Stimulated activated CD8-positive, alpha-beta memory T cell treated with anti-CD3 and anti-CD28 coated beads, Interleukin-12 subunit alpha, Interleukin-12 subunit beta, amount 100 ng/mL, for 24 hours (primary cell): ENCODE results near the gene CNTNAP5.

ENCODE experiments used
- DNase-seq: peaks from one replicate; pipeline ENCODE4 v3.0.0-alpha.2; 2020; ENCODE audit errors: extremely low read depth

The CNTNAP5 gene

DNA sequence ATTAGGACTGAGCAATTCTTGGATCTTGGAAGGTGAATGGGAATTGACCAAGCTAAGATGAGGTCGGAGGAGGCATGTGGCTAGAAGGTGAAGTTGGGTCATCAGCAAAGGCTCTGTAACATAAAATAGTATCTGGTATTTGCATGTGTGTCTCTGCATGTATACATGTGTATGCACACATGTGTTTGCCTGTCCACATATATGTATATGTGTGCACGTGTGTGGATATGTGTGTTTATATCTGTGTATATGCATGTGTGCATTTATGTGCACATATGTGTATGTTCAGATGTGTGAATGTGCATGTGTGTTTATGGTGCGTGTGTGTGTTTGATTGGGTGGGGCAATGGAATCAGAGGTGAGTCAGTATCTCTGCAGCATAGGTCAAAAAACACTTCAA lies 664.3 kb downstream of the CNTNAP5 start:
- no peak for DNase-seq

DNA sequence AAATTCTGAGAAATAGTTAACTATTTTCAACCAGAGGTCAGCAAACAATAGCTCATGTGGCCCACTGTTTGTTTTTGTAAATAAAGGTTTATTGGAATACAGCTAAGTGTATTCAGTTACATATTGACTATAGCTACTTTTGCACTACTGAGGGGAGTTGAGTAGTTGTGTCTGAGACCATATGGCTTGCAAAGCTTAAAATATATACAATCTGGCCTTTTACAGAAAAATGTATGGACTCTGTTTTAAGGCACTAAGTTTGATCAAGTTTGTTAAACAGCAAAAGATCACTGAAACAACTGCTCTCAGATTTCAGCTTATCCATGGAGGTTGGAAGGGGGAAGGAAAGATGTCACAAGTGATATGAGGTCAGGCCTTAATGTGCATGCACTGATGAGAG lies 667.1 kb downstream of the CNTNAP5 start:
- no peak for DNase-seq

DNA sequence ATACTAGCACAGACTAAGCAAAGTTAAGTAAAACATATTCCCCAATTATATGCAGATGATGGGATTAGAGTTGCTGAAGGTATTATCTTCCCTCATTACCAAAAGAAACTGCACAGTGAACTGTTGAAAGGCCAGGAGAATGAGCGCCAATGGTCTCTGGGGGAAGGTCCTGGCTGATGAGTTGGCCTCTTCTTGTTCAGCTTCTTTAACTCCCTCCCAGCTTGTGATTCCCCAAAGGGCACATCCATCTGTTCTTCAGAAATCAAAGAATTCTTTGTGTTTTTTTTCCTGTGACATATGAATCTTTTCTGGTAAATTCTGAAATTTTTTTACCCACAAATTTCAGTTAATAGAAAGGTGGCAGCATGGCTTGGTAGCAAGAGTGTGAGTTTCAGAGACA lies 667.6 kb downstream of the CNTNAP5 start:
- no peak for DNase-seq

DNA sequence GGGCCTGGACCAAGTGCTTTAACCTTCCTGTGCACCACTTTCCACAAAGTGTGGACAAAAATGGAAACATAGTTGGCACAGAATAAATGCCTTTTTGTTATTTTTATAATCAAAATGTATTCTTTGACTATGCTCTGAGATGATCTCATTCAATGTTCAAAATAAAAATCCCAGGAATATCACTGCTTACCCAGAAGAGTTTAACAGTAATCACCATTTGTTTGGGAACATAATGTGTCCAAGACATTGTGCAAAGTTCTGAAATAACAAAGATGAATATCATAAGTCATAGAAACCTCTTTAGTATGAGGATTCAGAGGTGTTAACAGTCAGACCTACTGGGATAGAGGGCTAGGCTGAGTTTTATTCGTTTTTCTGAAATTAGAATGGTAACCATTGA lies 668.1 kb downstream of the CNTNAP5 start:
- DNase-seq = no peak

DNA sequence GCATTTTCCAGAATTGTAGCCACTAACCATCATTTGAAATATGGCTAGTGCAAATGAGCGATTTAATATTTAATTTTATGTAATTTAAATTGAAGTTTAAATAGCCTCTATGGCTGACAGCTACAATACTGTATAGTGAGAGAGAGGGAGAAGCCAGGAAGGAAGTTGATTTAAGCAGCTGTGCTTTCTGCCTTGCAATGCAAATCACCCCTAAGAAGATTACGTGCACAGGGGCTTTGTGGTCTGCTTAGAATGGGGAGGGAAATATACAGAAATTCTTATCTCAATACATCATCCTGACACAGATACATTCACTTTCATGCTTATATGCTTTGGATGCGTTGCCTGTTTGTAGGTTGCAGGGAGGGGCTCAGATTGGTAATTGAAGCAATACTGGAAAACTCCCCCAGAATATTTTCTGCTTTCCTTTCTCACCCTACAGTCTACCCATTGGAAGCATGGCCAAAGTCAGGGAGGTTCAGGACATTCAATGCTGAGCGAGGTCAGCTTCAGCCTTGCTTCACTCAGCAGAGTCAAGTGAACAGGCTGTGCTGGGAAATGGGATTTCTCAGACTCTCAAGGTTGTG lies 674.0 kb downstream of the CNTNAP5 start:
- no peak for DNase-seq

DNA sequence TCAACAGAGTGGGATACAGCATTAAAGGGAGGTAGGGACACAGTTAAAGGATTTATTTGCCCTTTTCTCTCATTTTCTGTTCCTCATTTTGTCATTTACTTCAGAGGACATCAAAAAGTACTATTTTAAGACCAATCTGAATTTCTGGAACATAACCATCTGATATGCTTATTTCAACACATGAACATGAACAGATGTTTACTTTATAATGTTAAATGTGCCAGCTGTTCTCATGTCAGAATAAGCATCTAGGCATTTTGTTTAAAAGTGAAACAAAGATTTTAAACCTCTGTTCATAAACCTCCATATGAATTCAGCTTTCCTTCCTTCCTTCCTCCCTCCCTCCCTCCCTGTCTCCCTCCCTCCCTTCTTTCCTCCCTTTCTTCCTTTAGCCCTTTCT lies 677.7 kb downstream of the CNTNAP5 start:
- DNase-seq = no peak

DNA sequence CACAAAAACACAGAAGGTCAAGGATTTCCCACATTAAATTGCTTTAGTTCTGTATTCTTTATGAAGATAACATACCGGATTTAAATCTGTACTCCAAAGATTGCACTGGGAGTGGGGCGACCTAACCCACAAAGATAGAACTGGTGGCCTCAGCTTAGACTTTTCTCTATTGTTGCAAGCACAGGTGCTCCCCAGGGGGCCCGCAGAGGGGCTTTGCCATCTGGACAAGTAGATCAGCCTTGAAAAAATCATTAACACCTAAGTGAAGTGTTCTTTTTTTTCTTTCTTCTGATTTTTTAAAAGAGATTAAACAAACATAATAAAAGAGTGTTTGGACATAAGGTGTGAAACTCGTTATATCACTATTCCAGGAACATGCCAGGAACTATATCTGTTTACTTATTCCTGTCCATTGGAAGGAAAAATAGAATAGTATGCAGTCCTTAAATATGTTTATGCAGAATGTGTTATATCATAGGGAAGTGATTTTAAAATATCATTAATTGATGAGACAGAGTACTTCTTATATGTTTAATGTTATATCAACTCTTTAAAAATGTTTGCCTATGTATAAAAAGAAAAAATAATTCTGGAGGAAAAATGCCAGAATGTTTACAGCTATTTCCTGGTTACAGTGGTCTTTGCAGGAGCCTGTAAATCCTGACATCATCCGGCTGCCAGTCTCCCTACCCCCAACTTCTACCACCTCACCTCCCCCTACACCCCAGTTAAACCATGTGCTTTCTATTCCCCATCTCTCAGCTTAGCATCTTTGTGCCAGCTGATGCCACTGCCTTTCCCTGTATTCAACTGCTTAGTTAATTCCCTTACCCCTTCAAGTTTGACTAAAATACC lies 679.2 kb downstream of the CNTNAP5 start:
- DNase-seq = no peak

DNA sequence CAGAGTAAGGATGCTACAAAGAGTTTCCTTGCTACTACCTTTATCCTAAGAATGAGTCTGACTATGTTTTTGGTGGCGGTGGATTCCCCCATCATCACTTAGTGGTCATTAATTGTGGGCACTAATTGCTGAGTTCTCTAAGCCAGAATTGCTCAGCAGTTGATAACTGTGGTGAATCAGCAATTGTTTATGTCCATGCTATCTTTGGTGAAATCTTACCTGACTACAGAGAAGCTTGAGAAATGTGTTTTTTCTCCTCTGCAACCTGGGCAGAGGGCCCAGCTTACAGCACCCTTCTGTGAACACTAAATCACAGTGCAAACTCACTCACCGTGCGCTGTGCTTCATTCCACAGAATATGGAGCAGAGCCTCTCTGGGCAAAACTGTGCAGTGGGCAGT lies 683.6 kb downstream of the CNTNAP5 start:
- no peak for DNase-seq

DNA sequence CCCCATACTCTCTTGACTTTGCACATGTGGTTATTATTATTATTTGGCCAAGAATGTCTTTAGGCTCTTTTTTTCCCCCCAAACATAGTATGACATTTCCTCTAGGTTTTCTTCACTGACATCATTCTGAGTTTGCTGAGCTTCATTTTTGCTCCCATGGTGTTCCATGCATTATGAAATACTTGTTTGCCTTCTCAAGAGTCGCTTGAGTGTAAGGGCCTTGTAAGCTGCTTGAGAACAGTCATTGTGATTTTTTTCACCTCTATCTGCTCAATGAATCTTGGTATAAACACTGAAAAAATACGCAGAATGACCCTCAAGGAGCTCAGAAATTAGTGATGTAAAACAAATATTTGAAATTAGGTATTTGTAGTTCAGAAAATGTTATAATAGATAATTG lies 688.9 kb downstream of the CNTNAP5 start:
- DNase-seq = no peak

DNA sequence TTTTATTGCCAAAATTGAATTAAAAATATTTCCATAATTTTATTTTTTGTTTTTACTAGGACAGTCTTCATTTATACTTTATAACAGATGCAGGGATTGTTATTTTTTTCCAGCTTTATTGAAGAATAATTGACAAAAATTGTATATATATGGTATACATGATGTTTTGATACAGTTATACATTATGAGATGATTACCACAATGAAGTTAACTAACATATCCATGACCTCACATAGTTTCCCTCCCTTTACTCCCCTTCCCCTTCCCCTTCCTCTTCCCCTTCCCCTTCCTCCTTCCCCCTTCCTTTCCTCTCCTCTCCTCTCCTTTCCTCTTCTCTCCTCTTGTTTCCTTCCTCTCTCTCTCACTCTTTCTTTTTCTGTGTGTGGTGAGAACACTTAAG lies 700.1 kb downstream of the CNTNAP5 start:
- no peak for DNase-seq

DNA sequence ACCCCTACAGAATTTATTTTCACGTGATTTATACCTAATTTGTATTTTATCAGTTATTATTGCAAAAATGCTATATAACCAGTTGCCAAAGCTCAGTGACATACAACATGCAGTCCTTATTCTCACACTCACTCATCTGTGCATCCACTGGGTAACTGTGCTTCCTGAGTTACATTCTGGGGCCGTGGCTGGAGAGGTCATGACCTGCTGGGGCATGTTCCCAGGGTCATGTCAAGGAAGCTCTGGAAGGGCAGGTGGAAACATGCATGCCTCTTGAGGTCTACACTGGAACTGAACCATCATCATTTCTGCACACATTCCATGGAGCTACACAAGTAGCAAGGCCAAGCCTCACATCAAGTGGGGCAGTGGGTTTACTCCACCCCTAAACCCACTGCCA lies 715.5 kb downstream of the CNTNAP5 start:
- no peak for DNase-seq

DNA sequence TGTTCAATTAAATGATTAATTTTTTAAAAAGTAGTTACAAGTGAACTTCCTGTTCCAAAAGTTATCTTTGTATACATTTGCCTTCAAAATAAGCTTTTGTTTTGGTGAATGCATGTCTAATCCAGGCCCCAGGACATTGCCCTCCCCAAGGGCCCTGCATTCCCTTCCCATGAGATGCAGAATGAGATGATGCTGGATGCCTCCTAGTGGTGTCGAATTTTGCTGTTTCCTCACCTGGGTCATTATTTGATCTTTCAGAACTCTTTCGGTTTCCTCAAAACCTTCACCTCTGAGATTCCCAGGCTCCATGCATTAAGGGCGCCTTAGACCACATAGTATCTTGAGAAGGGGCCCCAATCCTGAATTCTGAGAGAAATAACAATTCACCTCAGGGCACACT lies 728.8 kb downstream of the CNTNAP5 start:
- DNase-seq = no peak

DNA sequence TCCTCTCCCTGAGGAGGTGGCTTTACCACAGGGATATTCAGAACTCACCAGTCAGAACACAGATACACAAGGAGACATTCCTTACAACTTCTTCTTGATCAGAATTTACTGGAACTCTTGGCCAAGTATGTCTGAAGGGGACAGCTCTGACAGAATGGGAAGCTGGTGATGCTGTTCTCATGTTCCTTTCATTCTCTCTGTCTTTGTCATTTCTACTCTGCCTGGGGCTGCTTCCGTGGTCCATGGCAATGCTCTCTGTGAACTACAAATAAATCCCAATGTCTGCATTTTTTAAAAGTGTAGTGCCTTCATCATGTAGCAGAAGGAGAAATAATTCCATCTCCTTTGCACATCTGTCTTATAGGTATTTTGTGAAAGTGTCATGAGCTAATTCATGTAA lies 730.3 kb downstream of the CNTNAP5 start:
- no peak for DNase-seq

DNA sequence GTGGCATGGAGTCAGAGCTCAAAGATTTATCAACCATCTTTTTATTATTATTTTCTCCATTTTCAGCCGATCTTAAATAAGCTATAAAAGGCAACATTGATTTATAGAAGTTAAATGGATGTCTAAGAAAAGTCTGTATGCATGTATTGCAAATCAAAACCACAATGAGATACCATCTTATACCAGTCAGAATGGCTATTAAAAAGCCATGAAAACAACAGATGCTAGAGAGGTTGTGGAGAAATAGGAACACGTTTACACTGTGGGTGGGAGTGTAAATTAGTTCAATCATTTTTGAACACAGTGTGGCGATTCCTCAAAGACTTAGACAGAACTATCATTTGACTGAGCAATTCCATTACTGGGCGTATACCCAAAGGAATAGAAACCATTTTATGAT lies 731.0 kb downstream of the CNTNAP5 start:
- DNase-seq = no peak

DNA sequence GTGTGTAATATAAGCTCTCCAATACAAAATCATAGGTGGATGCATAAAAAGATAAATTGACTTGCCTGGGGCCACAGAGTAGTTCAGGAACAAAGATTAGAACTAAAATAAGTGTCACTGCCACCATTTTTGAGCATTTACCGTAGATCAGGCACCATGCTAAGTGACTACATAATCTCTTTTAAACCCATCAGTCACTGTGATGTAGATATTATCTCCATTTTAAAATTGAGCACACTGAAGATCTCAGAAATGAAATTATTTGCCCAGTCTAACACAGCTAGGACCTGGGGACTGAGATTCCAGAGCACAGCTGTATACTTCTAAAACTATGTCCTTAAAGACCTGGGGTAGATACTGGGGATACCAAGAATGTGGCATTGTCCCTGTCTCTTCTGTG lies 737.3 kb downstream of the CNTNAP5 start:
- no peak for DNase-seq

DNA sequence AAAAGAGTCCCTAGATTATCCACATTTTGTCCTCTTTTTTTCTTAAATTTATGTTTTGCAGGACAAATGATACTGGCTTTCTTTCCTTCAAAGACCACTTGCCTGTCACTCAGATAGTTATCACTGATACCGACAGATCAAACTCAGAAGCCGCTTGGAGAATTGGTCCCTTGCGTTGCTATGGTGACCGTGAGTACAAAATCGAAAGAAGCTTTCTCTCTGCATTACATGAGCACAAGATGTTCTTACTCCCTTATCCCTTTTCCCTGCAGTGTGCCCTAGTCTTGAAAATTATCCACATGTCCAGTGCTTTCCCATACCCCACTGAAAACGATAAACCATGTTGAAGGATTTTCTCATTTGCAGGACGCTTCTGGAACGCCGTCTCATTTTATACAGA lies 738.5 kb downstream of the CNTNAP5 start:
- no peak for DNase-seq

DNA sequence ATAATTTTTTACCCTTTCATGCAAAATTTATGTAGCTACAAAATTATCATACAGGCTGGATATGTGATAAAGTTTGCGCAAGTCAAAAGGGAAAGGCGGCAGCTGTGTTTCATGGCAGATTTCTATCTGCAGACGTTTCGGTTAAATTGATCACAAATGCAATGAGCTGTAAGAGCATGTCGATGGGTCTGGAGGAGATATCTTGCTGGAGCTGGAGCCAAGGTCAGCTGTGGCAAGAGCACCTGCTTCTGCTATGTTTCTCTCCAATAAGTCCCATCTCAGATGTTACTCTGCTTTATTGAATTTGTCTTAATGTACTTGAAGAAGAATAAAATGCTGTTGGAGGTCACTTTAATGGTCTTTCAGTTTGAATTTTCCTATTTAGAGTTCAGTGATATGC lies 749.7 kb downstream of the CNTNAP5 start:
- DNase-seq = no peak

DNA sequence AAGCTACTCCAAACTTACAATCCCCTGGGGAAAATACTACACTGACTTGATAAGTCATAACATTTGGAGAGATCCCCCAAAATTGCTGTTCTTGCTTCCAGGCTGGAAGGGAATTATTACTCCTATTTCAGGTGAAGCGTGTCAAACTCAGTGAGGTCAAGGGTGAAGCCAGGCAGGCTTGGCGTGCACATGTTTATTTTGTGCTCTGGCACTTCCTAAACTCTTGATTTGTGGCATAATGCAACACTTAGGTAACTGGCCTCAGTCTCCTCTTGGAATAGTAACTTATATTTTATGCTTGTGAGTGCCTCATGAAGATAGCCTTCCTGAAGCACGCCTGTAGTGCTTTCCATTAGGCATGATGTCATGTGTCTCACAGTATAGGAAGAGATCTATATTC lies 751.2 kb downstream of the CNTNAP5 start:
- DNase-seq = no peak

DNA sequence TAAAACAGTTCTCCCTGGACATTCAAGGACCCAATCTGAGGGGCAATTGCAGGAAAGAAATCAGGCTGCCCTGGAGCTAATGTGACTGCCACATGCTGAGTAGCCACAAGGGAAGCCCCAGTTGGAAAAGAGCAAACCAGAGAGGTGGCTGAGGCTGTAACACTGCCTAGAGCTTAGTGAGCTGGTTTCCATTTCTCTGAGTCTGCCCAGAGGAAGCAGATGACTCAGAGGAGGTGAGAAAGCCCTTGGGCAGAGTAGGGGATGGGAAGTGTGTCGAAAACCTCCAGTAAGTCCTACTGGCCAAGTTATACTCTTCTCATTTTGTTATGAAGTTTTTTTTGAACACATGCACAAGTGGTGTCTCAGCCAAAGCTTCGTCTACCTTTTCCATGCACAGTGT lies 753.0 kb downstream of the CNTNAP5 start:
- no peak for DNase-seq

DNA sequence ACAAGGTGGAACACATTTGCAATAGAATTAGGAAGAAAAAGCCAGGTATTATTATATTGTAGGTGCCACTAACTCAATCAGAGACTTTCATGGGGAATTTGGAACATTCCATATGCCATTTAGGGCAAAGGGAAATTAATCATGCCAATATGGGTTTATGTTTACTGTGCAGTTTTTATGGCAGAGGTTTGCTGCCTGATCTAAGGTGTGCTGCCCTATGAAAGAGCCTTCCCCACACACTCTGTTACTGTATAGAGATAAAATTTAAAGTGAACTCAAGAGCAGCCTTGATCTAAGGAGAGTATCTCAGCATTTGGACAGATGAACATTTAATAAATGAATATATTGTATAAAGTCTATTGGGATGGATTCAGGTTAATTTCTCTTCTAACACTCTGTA lies 771.6 kb downstream of the CNTNAP5 start:
- no peak for DNase-seq

DNA sequence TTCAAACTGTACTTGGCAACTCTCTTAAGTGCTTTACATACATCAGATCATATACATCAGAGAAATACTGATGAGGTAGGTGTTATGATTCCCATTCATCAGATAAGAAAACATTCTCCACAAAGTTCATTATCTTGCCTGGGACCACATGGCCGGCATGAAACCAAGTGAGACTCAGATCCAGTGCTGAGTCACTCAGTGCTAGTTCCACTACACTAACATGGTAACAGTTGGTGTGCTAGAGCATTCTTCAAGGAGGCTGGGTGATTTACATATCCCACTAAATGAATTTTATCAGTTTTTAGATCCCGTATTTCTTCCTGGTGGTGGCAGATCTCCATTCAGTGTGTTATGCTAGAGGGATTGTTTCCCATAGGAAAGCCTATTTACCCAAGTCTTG lies 772.0 kb downstream of the CNTNAP5 start:
- no peak for DNase-seq

DNA sequence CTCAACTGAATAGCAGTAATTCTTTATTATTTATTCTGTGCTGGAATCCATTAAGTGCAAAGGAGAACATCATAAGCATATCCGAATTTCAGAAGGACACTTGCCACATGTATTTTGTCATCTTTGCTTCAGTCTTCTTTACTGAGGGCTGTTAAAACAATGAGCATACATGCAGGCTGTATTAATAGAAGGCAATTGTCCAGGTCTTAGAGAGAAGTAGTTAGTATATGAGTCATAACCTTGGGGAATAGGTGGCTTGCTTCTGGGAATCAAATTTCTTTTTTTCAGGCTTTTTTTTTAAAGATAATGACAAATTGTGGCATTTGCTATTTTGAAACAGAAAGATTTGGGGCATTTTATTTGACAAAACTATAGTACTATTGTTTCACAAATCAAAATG lies 773.5 kb downstream of the CNTNAP5 start:
- no peak for DNase-seq

DNA sequence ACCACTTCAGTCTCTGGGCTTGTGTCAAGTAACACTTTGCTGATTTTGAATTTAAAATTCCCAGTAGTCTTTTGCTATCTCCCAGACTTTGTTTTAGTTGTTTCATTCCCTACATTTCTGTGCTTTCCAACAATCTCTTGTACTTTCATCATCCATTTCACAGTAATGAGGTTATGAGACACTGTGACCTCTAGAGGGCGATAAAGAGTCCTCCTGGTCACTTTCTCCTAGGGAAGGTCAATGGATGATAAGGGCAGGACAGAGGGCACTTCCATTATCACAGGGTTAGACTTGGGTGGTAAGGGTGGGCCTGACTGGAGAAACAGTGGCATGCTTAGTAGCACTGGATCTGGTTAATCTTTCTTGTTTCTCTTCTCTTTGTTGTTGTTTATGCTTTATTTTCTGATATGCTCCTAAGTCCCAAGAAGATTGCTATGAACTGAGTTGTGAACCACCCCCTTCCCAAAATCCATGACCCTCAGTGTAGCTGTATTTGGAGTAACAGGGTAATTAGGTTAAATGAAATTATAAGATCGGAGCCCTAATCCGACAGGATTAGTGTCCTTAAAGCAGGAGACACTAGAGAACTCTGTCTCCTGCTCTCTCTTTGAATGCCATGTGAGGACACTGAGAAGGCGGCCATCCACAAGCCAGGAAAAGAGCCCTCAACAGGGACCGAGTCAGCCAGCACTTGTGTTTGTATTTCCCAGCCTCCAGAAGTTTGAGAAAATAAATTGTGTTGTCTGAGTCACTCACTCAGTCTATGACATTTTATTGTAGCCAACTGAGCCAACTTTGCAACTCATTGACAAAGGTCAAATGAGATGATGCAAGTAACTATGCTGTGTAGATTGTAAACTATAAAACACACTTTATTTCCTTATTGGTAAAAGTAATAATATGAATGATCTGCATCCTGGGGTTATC lies 779.2 kb downstream of the CNTNAP5 start:
- no peak for DNase-seq
